Tibial nerve (tissue), 4 donors: Measurements from ENCODE around the gene GRID1.

Experiments
- EP300 ChIP-seq, 2 donors: sonication (generic); formaldehyde crosslinking; IDR thresholded peaks; one replicate each; pipeline ENCODE4 v1.6.1; 2017; ENCODE audit warnings: antibody characterized with exemption in 2 of 2, mild to moderate bottlenecking in 1 of 2
- POLR2A ChIP-seq, 2 donors: fragments of 450-650 bp; IDR thresholded peaks; one replicate each; pipeline ENCODE4 v1.6.1; 2017; ENCODE audit warnings: antibody characterized with exemption in 2 of 2, mild to moderate bottlenecking in 2 of 2, moderate library complexity in 2 of 2
- TF ChIP-seq, protein P1 (sequence below), 5 experiments: fragments of 200-600 bp in 3 of 5; fragments of 450-650 bp in 2 of 5; sonication (generic) in 3 of 5; IDR thresholded peaks; one replicate each; pipeline ENCODE4 v1.5.1; 2016 to 2019; ENCODE audit warnings: antibody characterized with exemption in 5 of 5, mild to moderate bottlenecking in 3 of 5, moderate library complexity in 2 of 5

DNA sequence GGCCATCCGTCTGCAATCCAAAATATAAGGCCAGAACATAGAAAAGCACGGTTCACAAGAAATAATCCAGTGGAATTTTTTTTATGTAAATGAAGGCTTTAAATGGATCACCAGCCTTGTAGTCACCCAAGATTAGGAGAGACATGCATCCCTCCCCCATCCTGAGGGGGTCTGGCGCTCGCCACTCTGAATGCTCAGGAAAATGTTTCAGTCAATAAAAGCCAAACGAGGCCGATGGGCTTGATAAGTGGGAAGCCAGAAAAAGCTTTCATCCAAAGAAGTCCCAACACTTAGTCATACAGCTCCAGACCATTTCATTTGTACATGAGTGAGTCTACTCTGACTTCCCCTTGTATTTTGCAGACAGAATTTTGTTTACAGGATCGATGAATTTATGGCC, 631.8 kb downstream of the GRID1 start:
- TF ChIP-seq POLR2A (IDR thresholded peaks at IDR 0.05), result no peak
- TF ChIP-seq, protein P1, sequence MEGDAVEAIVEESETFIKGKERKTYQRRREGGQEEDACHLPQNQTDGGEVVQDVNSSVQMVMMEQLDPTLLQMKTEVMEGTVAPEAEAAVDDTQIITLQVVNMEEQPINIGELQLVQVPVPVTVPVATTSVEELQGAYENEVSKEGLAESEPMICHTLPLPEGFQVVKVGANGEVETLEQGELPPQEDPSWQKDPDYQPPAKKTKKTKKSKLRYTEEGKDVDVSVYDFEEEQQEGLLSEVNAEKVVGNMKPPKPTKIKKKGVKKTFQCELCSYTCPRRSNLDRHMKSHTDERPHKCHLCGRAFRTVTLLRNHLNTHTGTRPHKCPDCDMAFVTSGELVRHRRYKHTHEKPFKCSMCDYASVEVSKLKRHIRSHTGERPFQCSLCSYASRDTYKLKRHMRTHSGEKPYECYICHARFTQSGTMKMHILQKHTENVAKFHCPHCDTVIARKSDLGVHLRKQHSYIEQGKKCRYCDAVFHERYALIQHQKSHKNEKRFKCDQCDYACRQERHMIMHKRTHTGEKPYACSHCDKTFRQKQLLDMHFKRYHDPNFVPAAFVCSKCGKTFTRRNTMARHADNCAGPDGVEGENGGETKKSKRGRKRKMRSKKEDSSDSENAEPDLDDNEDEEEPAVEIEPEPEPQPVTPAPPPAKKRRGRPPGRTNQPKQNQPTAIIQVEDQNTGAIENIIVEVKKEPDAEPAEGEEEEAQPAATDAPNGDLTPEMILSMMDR (IDR thresholded peaks at IDR 0.05), result no peak
- no peak for TF ChIP-seq EP300 (IDR thresholded peaks at IDR 0.05)
